MM.1S (cell line): ENCODE data around the gene NDST1.

Experiments
- DNase-seq: peaks from one replicate; pipeline ENCODE4 v3.0.0-alpha.2; 2015
- H2AFZ ChIP-seq: fragments of 300-600 bp; sonication (generic); 2 replicates; pipeline ENCODE4 v1.6.0; 2016; ENCODE audit warnings: antibody characterized with exemption, low read length
- H3F3A ChIP-seq: fragments of 300-600 bp; sonication (generic); 2 replicates; pipeline ENCODE4 v1.6.1; 2016; ENCODE audit warnings: mild to moderate bottlenecking, antibody characterized with exemption, low read length, moderate library complexity, mixed read lengths; ENCODE audit not compliant: insufficient read depth
- H3K27ac ChIP-seq: fragments of 300-600 bp; sonication (generic); 2 replicates; pipeline ENCODE4 v1.5.1; 2016; ENCODE audit warnings: mild to moderate bottlenecking, low read length
- H3K27me3 ChIP-seq: fragments of 300-600 bp; sonication (generic); replicated peaks from 2 replicates; pipeline ENCODE4 v1.6.0; 2016; ENCODE audit warnings: low read length; ENCODE audit not compliant: insufficient read depth
- H3K36me3 ChIP-seq: fragments of 300-600 bp; sonication (generic); replicated peaks from 2 replicates; pipeline ENCODE4 v1.6.1; 2016; ENCODE audit warnings: mild to moderate bottlenecking, low read length, mixed read lengths; ENCODE audit not compliant: insufficient read depth
- H3K4me1 ChIP-seq: fragments of 300-600 bp; sonication (generic); 2 replicates; pipeline ENCODE4 v1.6.1; 2016; ENCODE audit warnings: low read length, mixed read lengths
- H3K4me2 ChIP-seq: fragments of 300-600 bp; sonication (generic); 2 replicates; pipeline ENCODE4 v1.6.0; 2016; ENCODE audit warnings: low read depth, low read length
- H3K4me3 ChIP-seq: fragments of 300-600 bp; sonication (generic); 2 replicates; pipeline ENCODE4 v1.5.1; 2016; ENCODE audit warnings: low read length, mixed read lengths
- H3K79me2 ChIP-seq: fragments of 300-600 bp; sonication (generic); 2 replicates; pipeline ENCODE4 v1.6.1; 2016; ENCODE audit warnings: mixed run types, low read length, mixed read lengths
- H3K9ac ChIP-seq: fragments of 300-600 bp; sonication (generic); 2 replicates; pipeline ENCODE4 v1.6.1; 2016; ENCODE audit warnings: low read length, mixed read lengths
- H3K9me2 ChIP-seq: fragments of 300-600 bp; sonication (generic); replicated peaks from 2 replicates; pipeline ENCODE4 v1.6.1; 2016; ENCODE audit warnings: mild to moderate bottlenecking, low read length, mixed read lengths; ENCODE audit not compliant: insufficient read depth
- H3K9me3 ChIP-seq: fragments of 300-600 bp; sonication (generic); replicated peaks from 2 replicates; pipeline ENCODE4 v1.6.1; 2016; ENCODE audit warnings: mild to moderate bottlenecking, low read length, mixed read lengths; ENCODE audit not compliant: insufficient read depth
- H4K20me1 ChIP-seq: fragments of 300-600 bp; sonication (generic); 2 replicates; pipeline ENCODE4 v1.6.1; 2016; ENCODE audit warnings: mild to moderate bottlenecking, low read length, moderate library complexity, mixed read lengths; ENCODE audit not compliant: insufficient read depth
- CTCF ChIP-seq: fragments of 300-600 bp; sonication (generic); IDR thresholded peaks from 2 replicates; pipeline ENCODE4 v1.5.1; 2016; ENCODE audit warnings: antibody characterized with exemption, low read length, mixed read lengths
- EZH2 ChIP-seq: fragments of 300-600 bp; sonication (generic); optimal IDR thresholded peaks from 2 replicates; pipeline ENCODE3; 2017; ENCODE audit warnings: low read depth, mild to moderate bottlenecking, antibody characterized with exemption, low read length, mixed read lengths
- EZH2phosphoT487 ChIP-seq: fragments of 300-600 bp; sonication (generic); IDR thresholded peaks from 2 replicates; pipeline ENCODE4 v1.6.1; 2018; ENCODE audit warnings: antibody characterized with exemption, low read length

Gene NDST1

DNA sequence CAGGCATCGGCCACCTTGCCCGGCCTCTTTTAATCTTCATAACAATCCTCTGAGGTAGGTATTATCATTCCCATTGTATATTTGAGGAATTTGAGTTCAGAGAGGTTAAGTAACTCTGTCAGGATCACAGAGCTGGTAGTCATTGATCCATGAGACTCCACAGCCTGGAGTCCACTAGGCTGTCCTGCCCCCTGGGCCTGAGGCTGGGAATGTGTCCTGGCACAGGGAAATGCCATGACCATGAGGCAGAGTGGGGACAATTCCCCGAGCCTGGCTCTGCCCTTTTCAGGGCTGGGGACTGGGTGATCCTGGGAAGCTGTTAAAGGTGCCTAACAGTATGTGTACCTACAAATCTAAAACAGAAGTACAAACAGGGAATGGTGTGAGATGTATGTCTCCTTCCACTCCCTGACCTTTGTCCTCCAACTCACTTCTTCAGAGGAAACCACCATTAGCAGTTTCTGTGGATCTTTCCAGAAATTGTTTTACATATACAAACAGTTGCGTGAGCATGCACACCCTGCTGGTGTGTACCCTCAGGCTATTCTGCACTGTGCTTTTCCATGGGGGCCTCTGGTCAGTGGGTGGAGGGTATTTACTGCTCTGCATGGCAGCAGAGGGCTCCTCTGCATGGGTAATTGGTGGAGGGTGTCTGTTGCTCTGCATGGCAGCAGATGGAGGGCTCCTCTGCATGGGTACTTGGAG lies 53.8 kb downstream of the NDST1 start:
- Histone ChIP-seq H3K27ac (no peak overlapping the region), H3K4me1 (peaks cover 5% of the 10 kb centered on the region), H4K20me1 (no peaks in the 10 kb centered on the region), H3K4me3 (no peak overlapping the region), H3K4me2 (no peak overlapping the region), H3K36me3 (no peaks in the 10 kb centered on the region), H2AFZ (no peak overlapping the region), H3F3A (no peaks in the 10 kb centered on the region), H3K9me3 (no peaks in the 10 kb centered on the region), H3K27me3 (no peaks in the 10 kb centered on the region), H3K9ac (no peak overlapping the region), H3K79me2 (no peaks in the 10 kb centered on the region), H3K9me2 (no peaks in the 10 kb centered on the region)
- no peak for DNase-seq
- TF ChIP-seq EZH2phosphoT487 = no peak

GRCh38 chr5:150562832-150563231 lies 54.9 kb downstream of the NDST1 start:
- Histone ChIP-seq H3F3A (no peaks in the 10 kb centered on the region), H4K20me1 (no peaks in the 10 kb centered on the region), H3K36me3 (no peaks in the 10 kb centered on the region), H3K27me3 (no peaks in the 10 kb centered on the region), H3K9me2 (no peaks in the 10 kb centered on the region), H3K4me2 (no peak overlapping the region), H3K27ac (no peak overlapping the region), H2AFZ (no peak overlapping the region), H3K4me1 (no peaks in the 10 kb centered on the region), H3K79me2 (no peaks in the 10 kb centered on the region), H3K4me3 (no peak overlapping the region), H3K9ac (no peak overlapping the region), H3K9me3 (no peaks in the 10 kb centered on the region)
- peak; percentile 41 for DNase-seq
- TF ChIP-seq CTCF (peak; percentile 61), EZH2phosphoT487 (no peak), EZH2 (no peak)

DNA sequence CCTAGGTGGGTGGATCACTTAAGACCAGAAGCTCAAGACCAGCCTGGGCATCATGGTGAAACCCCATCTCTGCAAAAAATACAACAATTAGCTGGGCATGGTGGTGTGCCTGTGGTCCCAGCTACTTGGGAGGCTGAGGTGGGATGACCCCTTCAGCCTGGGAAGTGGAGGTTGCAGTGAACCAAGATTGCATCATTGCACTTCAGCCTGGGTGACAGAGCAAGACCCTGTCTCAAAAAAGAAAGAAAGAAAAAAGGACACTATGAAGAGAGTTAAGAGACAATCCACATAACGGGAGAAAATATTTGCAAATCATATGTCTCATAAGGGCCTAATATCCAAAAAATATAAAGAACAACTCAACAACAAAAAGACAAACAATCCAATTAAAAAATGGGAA lies 57.9 kb downstream of the NDST1 start:
- TF ChIP-seq EZH2 (no peak), CTCF (no peak), EZH2phosphoT487 (no peak)
- no peaks in the 10 kb centered on the region for H3F3A ChIP-seq
- no peaks in the 10 kb centered on the region for H3K9me2 ChIP-seq
- DNase-seq = no peak
- H3K27ac ChIP-seq = no peak overlapping the region
- no peaks in the 10 kb centered on the region for H3K4me1 ChIP-seq
- no peaks in the 10 kb centered on the region for H3K9me3 ChIP-seq
- no peaks in the 10 kb centered on the region for H3K27me3 ChIP-seq
- H3K4me3 ChIP-seq = no peak overlapping the region
- H3K4me2 ChIP-seq = no peak overlapping the region
- H4K20me1 ChIP-seq = no peaks in the 10 kb centered on the region
- H2AFZ ChIP-seq = no peak overlapping the region
- no peak overlapping the region for H3K9ac ChIP-seq
- H3K79me2 ChIP-seq = no peaks in the 10 kb centered on the region
- H3K36me3 ChIP-seq = no peaks in the 10 kb centered on the region

GRCh38 chr5:150567031-150567717 lies 59.2 kb downstream of the NDST1 start:
- Histone ChIP-seq H3K4me1 (no peaks in the 10 kb centered on the region), H3F3A (no peaks in the 10 kb centered on the region), H3K4me2 (no peak overlapping the region), H3K27ac (no peak overlapping the region), H4K20me1 (no peaks in the 10 kb centered on the region), H3K27me3 (no peaks in the 10 kb centered on the region), H3K9ac (no peak overlapping the region), H3K4me3 (no peak overlapping the region), H3K36me3 (no peaks in the 10 kb centered on the region), H2AFZ (no peak overlapping the region), H3K9me2 (no peaks in the 10 kb centered on the region), H3K79me2 (no peaks in the 10 kb centered on the region), H3K9me3 (no peaks in the 10 kb centered on the region)
- DNase-seq = no peak
- TF ChIP-seq EZH2 (no peak), EZH2phosphoT487 (no peak), CTCF (no peak)
